CD4-positive, alpha-beta T cell (primary cell): ENCODE data around the gene PLSCR5. TPM values are rescaled to one million over a fixed set of nuclear protein-coding genes. Genes with fewer than 3 reads are reported as not detected.

Experiments
- ATAC-seq: fragments of 200-7000 bp; cut with Tn5 transposase; one replicate; pipeline ENCODE4 v1.10.0; 2022; ENCODE audit warnings: mild to moderate bottlenecking; ENCODE audit not compliant: poor library complexity
- CTCF ChIA-PET: fragments of 350-600 bp; sonication (Branson Sonifier 250); formaldehyde crosslinking; loops from one replicate; lab custom pipeline; 2021; ENCODE audit warnings: antibody characterized with exemption, inconsistent platforms; lab: Charles Lee
- POLR2A ChIA-PET: fragments of 350-600 bp; sonication (Branson Sonifier 250); formaldehyde crosslinking; loops from one replicate; lab custom pipeline; 2021; ENCODE audit warnings: antibody characterized with exemption, inconsistent platforms; lab: Charles Lee
- DNase-seq, 14 experiments: peaks; one replicate each; pipeline ENCODE4 v3.0.0-alpha.2; 2013 to 2020; ENCODE audit warnings: mixed read lengths in 2 of 14
- H3K27ac ChIP-seq, 2 donors: one replicate each; pipeline versions ENCODE4 v1.5.1 to v1.7.0; 2013; ENCODE audit warnings: low read length in 2 of 2, low read depth in 1 of 2, mild to moderate bottlenecking in 1 of 2
- H3K27me3 ChIP-seq, 2 experiments: 1 replicate in 1 of 2; 2 replicates in 1 of 2; pipeline versions ENCODE4 v1.6.1 to v1.7.0; 2013; ENCODE audit warnings: low read length in 2 of 2, control low read depth in 1 of 2, mild to moderate bottlenecking in 1 of 2, moderate library complexity in 1 of 2; ENCODE audit not compliant: insufficient read depth in 2 of 2, control insufficient read depth in 1 of 2
- H3K36me3 ChIP-seq: one replicate; pipeline ENCODE4 v1.6.1; 2013; ENCODE audit warnings: low read length, control low read depth; ENCODE audit not compliant: insufficient read depth
- H3K4me1 ChIP-seq: one replicate; pipeline ENCODE4 v1.6.1; 2013; ENCODE audit warnings: low read length, control low read depth; ENCODE audit not compliant: insufficient read depth
- H3K4me3 ChIP-seq: one replicate; pipeline ENCODE4 v1.5.1; 2013; ENCODE audit warnings: mild to moderate bottlenecking, low read length, moderate library complexity
- H3K9me3 ChIP-seq, 2 experiments: 1 replicate in 1 of 2; 2 replicates in 1 of 2; pipeline versions ENCODE4 v1.6.1 to v1.7.0; 2013; ENCODE audit warnings: low read length in 2 of 2, mild to moderate bottlenecking in 2 of 2, control low read depth in 1 of 2, moderate library complexity in 1 of 2; ENCODE audit not compliant: control insufficient read depth in 1 of 2, insufficient read depth in 1 of 2
- H3K27ac Mint-ChIP-seq: one replicate; pipeline ENCODE4 v1.8.0; 2020; ENCODE audit warnings: mixed read lengths
- H3K27me3 Mint-ChIP-seq: one replicate; pipeline ENCODE4 v1.8.0; 2021; ENCODE audit warnings: mixed read lengths
- H3K36me3 Mint-ChIP-seq: one replicate; pipeline ENCODE4 v1.8.0; 2021; ENCODE audit warnings: low read depth, mixed read lengths
- H3K4me1 Mint-ChIP-seq: one replicate; pipeline ENCODE4 v1.8.0; 2021; ENCODE audit warnings: low read depth, mixed read lengths
- H3K4me3 Mint-ChIP-seq: one replicate; pipeline ENCODE4 v1.8.0; 2020; ENCODE audit warnings: mild to moderate bottlenecking, mixed read lengths
- H3K9me3 Mint-ChIP-seq: one replicate; pipeline ENCODE4 v1.8.0; 2020; ENCODE audit warnings: mixed read lengths
- CTCF ChIP-seq: fragments of 200-600 bp; IDR thresholded peaks from one replicate; pipeline ENCODE4 v1.8.0; 2022; ENCODE audit warnings: antibody characterized with exemption, mild to moderate bottlenecking
- intact Hi-C, 2 experiments: fragments of 100-400 bp; cut with DNase I in 1 of 2; cut with micrococcal nuclease in 1 of 2; formaldehyde crosslinking; loops; one replicate each; pipeline versions ENCODE4 v1.15.1 to v1.9.0; 2023 to 2025; cut with DNase I, micrococcal nuclease
- total RNA-seq, 174 experiments: library from RNA in 2 of 174; stranded (reverse) in 2 of 174; gene quantifications; one replicate each; pipeline ENCODE4 v1.2.3 and lab custom pipeline; 2021 to 2026

The PLSCR5 gene
- total RNA-seq, 2 experiments from 2014 or later: not detected

- Histone ChIP-seq H3K36me3 (no peaks in the 10 kb centered on the region), H3K27me3 (no peaks in the 10 kb centered on the region), H3K4me3 (no peak overlapping the region), H3K27ac (no peak overlapping the region), H3K4me1 (no peaks in the 10 kb centered on the region), H3K9me3 (no peaks in the 10 kb centered on the region)
- no peaks in the 10 kb centered on the region for H3K27me3 Mint-ChIP-seq
- peaks cover 17% of the 10 kb centered on the region for H3K4me1 Mint-ChIP-seq
- ATAC-seq (no peak), DNase-seq (no peak)
- POLR2A ChIA-PET: interaction anchor here (1.4 kb wide), 1 partner anchor 11 kb away, joined by 3 read pairs; the partner anchor contains the start of gene PLSCR1
- CTCF ChIA-PET: interaction anchor here (1.7 kb wide), 1 partner anchor 23 kb away, joined by 4 read pairs; no protein-coding TSS in a partner anchor
- H3K27ac Mint-ChIP-seq: no peak overlapping the region
- intact Hi-C loops: no loop called here
- H3K4me3 Mint-ChIP-seq: no peak overlapping the region
- H3K9me3 Mint-ChIP-seq: no peaks in the 10 kb centered on the region
- H3K36me3 Mint-ChIP-seq: no peaks in the 10 kb centered on the region
- TF ChIP-seq CTCF: no peak
Observed at GRCh38 chr3:146554151-146554760, 50.9 kb downstream of the PLSCR5 start.

- peak in 3 of 14 experiments; percentile 11 to 48 (median 34) for DNase-seq
- Mint-ChIP-seq H3K4me1 (peaks cover 38% of the 10 kb centered on the region), H3K9me3 (no peaks in the 10 kb centered on the region), H3K36me3 (no peaks in the 10 kb centered on the region), H3K4me3 (no peak overlapping the region), H3K27me3 (no peaks in the 10 kb centered on the region), H3K27ac (no peak overlapping the region)
- no peaks in the 10 kb centered on the region for H3K36me3 ChIP-seq
- ATAC-seq: peak; percentile 32
- intact Hi-C loops: no loop called here
- no peak overlapping the region for H3K27ac ChIP-seq
- no peaks in the 10 kb centered on the region for H3K27me3 ChIP-seq
- H3K4me1 ChIP-seq: no peaks in the 10 kb centered on the region
- H3K4me3 ChIP-seq: no peak overlapping the region
- CTCF ChIA-PET: interaction anchor here (0.7 to 0.9 kb wide), 2 partner anchors 10 to 21 kb away, joined by 3 read pairs; no protein-coding TSS in a partner anchor
- H3K9me3 ChIP-seq: no peaks in the 10 kb centered on the region
- no peak for TF ChIP-seq CTCF
- POLR2A ChIA-PET: interaction anchor here (0.6 kb wide), 1 partner anchor 44 kb away, joined by 3 read pairs; no protein-coding TSS in a partner anchor
Observed at GRCh38 chr3:146550743-146551510, 54.2 kb downstream of the PLSCR5 start.

- ChIA-PET CTCF (no interaction called here), POLR2A (no interaction called here)
- Mint-ChIP-seq H3K9me3 (no peaks in the 10 kb centered on the region), H3K4me3 (no peak overlapping the region), H3K27me3 (no peaks in the 10 kb centered on the region), H3K4me1 (peaks cover 38% of the 10 kb centered on the region), H3K27ac (no peak overlapping the region), H3K36me3 (no peaks in the 10 kb centered on the region)
- Histone ChIP-seq H3K27me3 (no peaks in the 10 kb centered on the region), H3K9me3 (no peaks in the 10 kb centered on the region), H3K4me3 (no peak overlapping the region), H3K27ac (no peak overlapping the region), H3K36me3 (no peaks in the 10 kb centered on the region), H3K4me1 (no peaks in the 10 kb centered on the region)
- DNase-seq (peak in 1 of 14 experiments; percentile 13), ATAC-seq (no peak)
- no peak for TF ChIP-seq CTCF
- intact Hi-C loops: no loop called here
Observed at GRCh38 chr3:146550070-146550615, 55.0 kb downstream of the PLSCR5 start.
